K562 (cell line): ENCODE measurements around the gene AGBL1. TPM values are rescaled to one million over a fixed set of nuclear protein-coding genes. Genes with fewer than 3 reads are reported as not detected.

ENCODE experiments used
- ATAC-seq: fragments of 200-7000 bp; cut with Tn5 transposase; 3 replicates; pipeline ENCODE4 v1.9.1; 2020; ENCODE audit warnings: moderate library complexity
- BruUV-seq: library from RNA; stranded (reverse); fragments of 400-500 nt; replicated peaks from 2 replicates; lab custom pipeline; 2021; lab: Mats Ljungman, UMichigan
- CTCF ChIA-PET: fragments of 300-600 bp; formaldehyde crosslinking; extraction: SDS; loops from one replicate; lab custom pipeline; 2021; ENCODE audit warnings: low intra/inter-chr PET ratio; lab: Yijun Ruan, JAX
- POLR2A ChIA-PET: fragments of 300-600, 350-650 bp; sonication (Branson Sonifier 250); formaldehyde crosslinking; extraction: SDS; loops from one replicate; lab custom pipeline; 2021; ENCODE audit warnings: antibody characterized with exemption, inconsistent platforms; lab: Yijun Ruan, JAX
- DNase-seq, 4 experiments: peaks; one replicate each; pipeline versions ENCODE4 v3.0.0 to v3.0.0-alpha.2; 2011 to 2018; ENCODE audit warnings: low spot score in 3 of 4, mixed read lengths in 3 of 4; ENCODE audit errors: extremely low read depth in 1 of 4
- FAIRE-seq: peaks from 2 replicates; lab custom pipeline; 2011; peaks lifted over from hg19 to GRCh38; lab: Jason Lieb, UNC
- H2AFZ ChIP-seq: 2 replicates; pipeline ENCODE4 v1.6.0; 2011; ENCODE audit warnings: low read depth, low read length, control low read depth, inconsistent platforms
- H3K27ac ChIP-seq: fragments of 200-600 bp; 3 replicates; pipeline ENCODE4 v1.8.0; 2011; ENCODE audit warnings: low read depth, mild to moderate bottlenecking, control low read depth, inconsistent platforms, low read length, moderate library complexity, mixed read lengths; ENCODE audit errors: extremely low read depth
- H3K27me3 ChIP-seq, 2 experiments: fragments of 300-600 bp in 1 of 2; 2 replicates in 1 of 2; 3 replicates in 1 of 2; pipeline versions ENCODE4 v1.6.0 to v1.8.0; 2011; ENCODE audit warnings: inconsistent platforms in 2 of 2, low read length in 2 of 2, mild to moderate bottlenecking in 1 of 2, mixed read lengths in 1 of 2, moderate library complexity in 1 of 2; ENCODE audit not compliant: control insufficient read depth in 2 of 2, insufficient read depth in 2 of 2
- H3K36me3 ChIP-seq: fragments of 300-600 bp; 3 replicates; pipeline ENCODE4 v1.8.0; 2011; ENCODE audit warnings: mild to moderate bottlenecking, low read length, inconsistent platforms; ENCODE audit not compliant: control insufficient read depth, insufficient read depth
- H3K4me1 ChIP-seq, 2 experiments: fragments of 200-600 bp in 1 of 2; replicated peaks in 1 of 2; 2 replicates in 1 of 2; 3 replicates in 1 of 2; pipeline versions ENCODE4 v1.5.1 to v1.8.0; 2011; ENCODE audit warnings: inconsistent platforms in 2 of 2, low read length in 2 of 2, mild to moderate bottlenecking in 1 of 2, mixed read lengths in 1 of 2, moderate library complexity in 1 of 2; ENCODE audit not compliant: control insufficient read depth in 2 of 2, insufficient read depth in 2 of 2
- H3K4me2 ChIP-seq: 2 replicates; pipeline ENCODE4 v1.6.1; 2011; ENCODE audit warnings: low read length, control low read depth, inconsistent platforms, mixed read lengths; ENCODE audit not compliant: insufficient read depth
- H3K4me3 ChIP-seq: fragments of 200-600 bp; sonication (generic), shearing (Covaris generic); 2 replicates; pipeline ENCODE4 v1.5.1; 2016; ENCODE audit warnings: control low read depth, inconsistent platforms
- H3K79me2 ChIP-seq: fragments of 200-600 bp; 3 replicates; pipeline ENCODE4 v1.8.0; 2011; ENCODE audit warnings: low read length, inconsistent platforms; ENCODE audit not compliant: control insufficient read depth, insufficient read depth
- H3K9ac ChIP-seq, 2 experiments: 2 replicates each; pipeline versions ENCODE4 v1.6.0 to v1.6.1; 2011; ENCODE audit warnings: low read depth in 2 of 2, low read length in 2 of 2, control low read depth in 1 of 2, inconsistent platforms in 1 of 2, mild to moderate bottlenecking in 1 of 2, mixed read lengths in 1 of 2; ENCODE audit not compliant: insufficient read depth in 1 of 2
- H3K9me1 ChIP-seq: one replicate; pipeline ENCODE4 v1.6.0; 2011; ENCODE audit warnings: inconsistent platforms, mild to moderate bottlenecking, low read length, moderate library complexity; ENCODE audit not compliant: control insufficient read depth, insufficient read depth
- H3K9me3 ChIP-seq: replicated peaks from 2 replicates; pipeline ENCODE4 v1.5.1; 2011; ENCODE audit warnings: low read depth, low read length, inconsistent platforms; ENCODE audit not compliant: control insufficient read depth, insufficient read depth
- H4K20me1 ChIP-seq: replicated peaks from 2 replicates; pipeline ENCODE4 v1.6.1; 2011; ENCODE audit warnings: low read length, inconsistent platforms, mixed read lengths; ENCODE audit not compliant: control insufficient read depth, insufficient read depth
- ARID2 ChIP-seq: fragments of 450-650 bp; IDR thresholded peaks from 2 replicates; pipeline ENCODE4 v1.6.1; 2017; ENCODE audit warnings: antibody characterized with exemption, mild to moderate bottlenecking
- CBFA2T2 ChIP-seq: fragments of 450-650 bp; conservative IDR thresholded peaks from 2 replicates; pipeline ENCODE4 v1.6.1; 2017; ENCODE audit warnings: mild to moderate bottlenecking
- CTBP1 ChIP-seq: fragments of 450-650 bp; IDR thresholded peaks from 2 replicates; pipeline ENCODE4 v1.6.1; 2016; ENCODE audit warnings: borderline replicate concordance
- HSF4 ChIP-seq: fragments of 250-450 bp; sonication (Bioruptor Pico); IDR thresholded peaks from 2 replicates; pipeline ENCODE4 v2.1.2; 2022; ENCODE audit warnings: mild to moderate bottlenecking, moderate library complexity, borderline replicate concordance
- KLF13 ChIP-seq: fragments of 450-650 bp; IDR thresholded peaks from 2 replicates; pipeline ENCODE4 v1.6.1; 2016; ENCODE audit warnings: missing genetic modification characterization, low read depth, mild to moderate bottlenecking, missing compliant biosample characterization, moderate library complexity, borderline replicate concordance
- NCOA4 ChIP-seq: fragments of 450-650 bp; IDR thresholded peaks from 2 replicates; pipeline ENCODE4 v1.6.1; 2018; ENCODE audit warnings: mild to moderate bottlenecking; ENCODE audit not compliant: partially characterized antibody
- NFXL1 ChIP-seq: fragments of 450-650 bp; formaldehyde crosslinking; IDR thresholded peaks from 2 replicates; pipeline ENCODE4 v1.4.0; 2021; ENCODE audit warnings: mild to moderate bottlenecking
- NR2C2 ChIP-seq, 2 experiments: fragments of 200-800 bp in 1 of 2; sonication (Bioruptor generic) in 1 of 2; sonication (generic) in 1 of 2; formaldehyde crosslinking in 1 of 2; IDR thresholded peaks; 2 replicates each; pipeline versions ENCODE4 v1.6.1 to v1.8.0; 2016 to 2022; ENCODE audit warnings: mild to moderate bottlenecking in 1 of 2, missing compliant biosample characterization in 1 of 2, missing genetic modification characterization in 1 of 2, missing genetic modification reagents in 1 of 2
- PBX2 ChIP-seq, 2 experiments: IDR thresholded peaks in 1 of 2; conservative IDR thresholded peaks in 1 of 2; 2 replicates each; pipeline ENCODE4 v1.6.1; 2016; ENCODE audit warnings: low read depth in 2 of 2, mild to moderate bottlenecking in 1 of 2, missing compliant biosample characterization in 1 of 2, missing genetic modification characterization in 1 of 2, moderate library complexity in 1 of 2
- PRPF4 ChIP-seq: fragments of 200-400 bp; formaldehyde crosslinking; IDR thresholded peaks from one replicate; pipeline ENCODE4 v1.6.1; 2017; ENCODE audit warnings: low read length, low read depth, mild to moderate bottlenecking; ENCODE audit not compliant: insufficient read depth, poor library complexity, severe bottlenecking
- RBM15 ChIP-seq: fragments of 200-400 bp; formaldehyde crosslinking; IDR thresholded peaks from 2 replicates; pipeline ENCODE4 v1.6.1; 2018; ENCODE audit warnings: mild to moderate bottlenecking, low read length, moderate library complexity; ENCODE audit not compliant: insufficient read depth
- SRSF3 ChIP-seq: fragments of 200-400 bp; formaldehyde crosslinking; IDR thresholded peaks from 2 replicates; pipeline ENCODE4 v1.6.1; 2016; ENCODE audit warnings: mild to moderate bottlenecking, low read length, moderate library complexity; ENCODE audit not compliant: insufficient read depth
- ZNF408 ChIP-seq: fragments of 250-450 bp; sonication (Bioruptor Pico); IDR thresholded peaks from 2 replicates; pipeline ENCODE4 v1.4.0; 2020; ENCODE audit warnings: low read depth, mild to moderate bottlenecking, moderate library complexity
- WGBS: fragments of 100-300 bp; shearing (Covaris generic); methylation state at CpG from one replicate; pipeline ENCODE4 v1.1.6; 2016; ENCODE audit warnings: low coverage, mixed read lengths; ENCODE audit not compliant: insufficient coverage; ENCODE audit errors: missing lambda C conversion rate; 5-methylcytosine and 5-hydroxymethylcytosine counted together
- in situ Hi-C: fragments of 300-500 bp; cut with MboI; formaldehyde crosslinking; loops from 4 replicates; pipeline ENCODE4 v1.15.0; 2018; ENCODE audit warnings: inconsistent platforms, mixed read lengths
- intact Hi-C: fragments of 100-400 bp; cut with micrococcal nuclease; formaldehyde crosslinking; loops from 2 replicates; pipeline ENCODE4 v1.14.2; 2022
- polyA plus RNA-seq, 8 experiments: library from polyadenylated mRNA; depleted of rRNA in 4 of 8; stranded (reverse) in 5 of 8; unstranded in 3 of 8; fragments of >200 nt; fragmentation: Nextera tagmentation in 2 of 8; fragmentation: Illumina TruSeq in 1 of 8; extraction: Ambion mirVana in 2 of 8; extraction: Trizol in 1 of 8; gene quantifications; 2 replicates each; pipeline versions ENCODE4 v1.2.1 to v1.2.3, GENCODE V29; 2011 to 2014; ENCODE audit warnings: inconsistent platforms in 1 of 8, missing spikeins in 1 of 8
- total RNA-seq, 7 experiments: library from RNA; depleted of rRNA in 6 of 7; stranded (reverse); fragments of >200 nt in 6 of 7; fragmentation: Illumina TruSeq in 2 of 7; extraction: Trizol in 2 of 7; gene quantifications; 2 replicates each; pipeline versions ENCODE4 v1.2.1 to v1.2.3, GENCODE V29; 2011 to 2021; ENCODE audit warnings: low replicate concordance in 1 of 7
- TF ChIP-seq, protein P1 (sequence below): fragments of 450-650 bp; formaldehyde crosslinking; IDR thresholded peaks from 2 replicates; pipeline ENCODE4 v1.4.0; 2020; ENCODE audit warnings: mild to moderate bottlenecking, moderate library complexity
- TF ChIP-seq, protein P2 (sequence below): fragments of 250-450 bp; sonication (Bioruptor Pico); IDR thresholded peaks from 2 replicates; pipeline ENCODE4 v1.4.0; 2020; ENCODE audit warnings: borderline replicate concordance

Gene AGBL1
- total and polyA plus RNA-seq, 9 of the 15 experiments (the other 6 are each of a cell fraction or from before 2014, with no cell fraction given): not detected

DNA sequence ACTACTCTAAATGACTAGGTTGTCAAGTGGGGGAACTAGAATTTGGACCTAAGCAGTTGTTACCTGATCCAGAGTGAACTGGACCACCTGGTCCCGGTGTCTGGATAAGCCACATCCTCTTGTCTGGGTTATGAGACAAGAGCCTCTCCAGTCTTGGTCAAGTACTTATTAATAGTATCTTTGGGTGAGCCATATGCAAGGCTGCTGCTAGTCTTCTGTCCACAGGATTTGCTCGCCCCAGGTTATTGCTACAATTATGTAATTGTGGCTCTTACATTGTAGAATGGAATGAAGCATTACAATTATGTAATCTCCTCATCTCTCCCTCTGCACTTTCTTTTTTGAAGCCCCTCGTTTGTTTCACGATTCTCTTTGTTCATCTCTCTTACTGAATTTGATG lies 24.0 kb upstream of the AGBL1 start:
- intact Hi-C loops: no loop called here
- Histone ChIP-seq H3K36me3 (no peaks in the 10 kb centered on the region), H3K27me3 (no peaks in the 10 kb centered on the region), H3K9me3 (no peaks in the 10 kb centered on the region), H2AFZ (no peak overlapping the region), H3K79me2 (no peaks in the 10 kb centered on the region), H3K9me1 (no peaks in the 10 kb centered on the region), H3K4me2 (no peak overlapping the region), H3K27ac (no peak overlapping the region), H4K20me1 (no peaks in the 10 kb centered on the region), H3K4me3 (no peak overlapping the region), H3K4me1 (no peaks in the 10 kb centered on the region), H3K9ac (no peak overlapping the region)
- no peak for ATAC-seq
- in situ Hi-C loops: no loop called here
- no peak for FAIRE-seq
- no peak for DNase-seq
- WGBS: 0% methylated on average over 4 of the region's 4 CpGs
- ChIA-PET CTCF (no interaction called here), POLR2A (no interaction called here)
- BruUV-seq: no TSS peak
- TF ChIP-seq SRSF3 (no peak), RBM15 (no peak), CBFA2T2 (no peak), PRPF4 (no peak), PBX2 (CRISPR knock-in tag; IDR thresholded peaks at IDR 0.05; ENCODE audit: low read depth) (no peak), PBX2 (tag; conservative IDR thresholded peaks at IDR 0.05; ENCODE audit: low read depth) (no peak), NCOA4 (no peak), NFXL1 (no peak), CTBP1 (no peak), ZNF408 (CRISPR knock-in tag) (no peak), HSF4 (CRISPR knock-in tag) (no peak), NR2C2 (CRISPR knock-in tag; IDR thresholded peaks at IDR 0.05) (no peak), NR2C2 (tag; IDR thresholded peaks at IDR 0.05) (no peak), ARID2 (no peak), KLF13 (tag) (no peak)
- TF ChIP-seq, protein P1, sequence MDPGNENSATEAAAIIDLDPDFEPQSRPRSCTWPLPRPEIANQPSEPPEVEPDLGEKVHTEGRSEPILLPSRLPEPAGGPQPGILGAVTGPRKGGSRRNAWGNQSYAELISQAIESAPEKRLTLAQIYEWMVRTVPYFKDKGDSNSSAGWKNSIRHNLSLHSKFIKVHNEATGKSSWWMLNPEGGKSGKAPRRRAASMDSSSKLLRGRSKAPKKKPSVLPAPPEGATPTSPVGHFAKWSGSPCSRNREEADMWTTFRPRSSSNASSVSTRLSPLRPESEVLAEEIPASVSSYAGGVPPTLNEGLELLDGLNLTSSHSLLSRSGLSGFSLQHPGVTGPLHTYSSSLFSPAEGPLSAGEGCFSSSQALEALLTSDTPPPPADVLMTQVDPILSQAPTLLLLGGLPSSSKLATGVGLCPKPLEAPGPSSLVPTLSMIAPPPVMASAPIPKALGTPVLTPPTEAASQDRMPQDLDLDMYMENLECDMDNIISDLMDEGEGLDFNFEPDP (CRISPR knock-in tag): no peak
- TF ChIP-seq, protein P2, sequence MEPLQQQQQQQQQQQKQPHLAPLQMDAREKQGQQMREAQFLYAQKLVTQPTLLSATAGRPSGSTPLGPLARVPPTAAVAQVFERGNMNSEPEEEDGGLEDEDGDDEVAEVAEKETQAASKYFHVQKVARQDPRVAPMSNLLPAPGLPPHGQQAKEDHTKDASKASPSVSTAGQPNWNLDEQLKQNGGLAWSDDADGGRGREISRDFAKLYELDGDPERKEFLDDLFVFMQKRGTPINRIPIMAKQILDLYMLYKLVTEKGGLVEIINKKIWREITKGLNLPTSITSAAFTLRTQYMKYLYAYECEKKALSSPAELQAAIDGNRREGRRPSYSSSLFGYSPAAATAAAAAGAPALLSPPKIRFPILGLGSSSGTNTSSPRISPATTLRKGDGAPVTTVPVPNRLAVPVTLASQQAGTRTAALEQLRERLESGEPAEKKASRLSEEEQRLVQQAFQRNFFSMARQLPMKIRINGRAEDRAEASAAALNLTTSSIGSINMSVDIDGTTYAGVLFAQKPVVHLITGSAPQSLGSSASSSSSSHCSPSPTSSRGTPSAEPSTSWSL (CRISPR knock-in tag): no peak
